ENCODE measurements around the gene PRDM8. TPM values are rescaled to one million over a fixed set of nuclear protein-coding genes. Genes with fewer than 3 reads are reported as not detected.

Gene PRDM8
- total and polyA plus RNA-seq, 2 of the 4 experiments (the other 2 are of a cell fraction) = 5.7 to 15.8 TPM

DNA sequence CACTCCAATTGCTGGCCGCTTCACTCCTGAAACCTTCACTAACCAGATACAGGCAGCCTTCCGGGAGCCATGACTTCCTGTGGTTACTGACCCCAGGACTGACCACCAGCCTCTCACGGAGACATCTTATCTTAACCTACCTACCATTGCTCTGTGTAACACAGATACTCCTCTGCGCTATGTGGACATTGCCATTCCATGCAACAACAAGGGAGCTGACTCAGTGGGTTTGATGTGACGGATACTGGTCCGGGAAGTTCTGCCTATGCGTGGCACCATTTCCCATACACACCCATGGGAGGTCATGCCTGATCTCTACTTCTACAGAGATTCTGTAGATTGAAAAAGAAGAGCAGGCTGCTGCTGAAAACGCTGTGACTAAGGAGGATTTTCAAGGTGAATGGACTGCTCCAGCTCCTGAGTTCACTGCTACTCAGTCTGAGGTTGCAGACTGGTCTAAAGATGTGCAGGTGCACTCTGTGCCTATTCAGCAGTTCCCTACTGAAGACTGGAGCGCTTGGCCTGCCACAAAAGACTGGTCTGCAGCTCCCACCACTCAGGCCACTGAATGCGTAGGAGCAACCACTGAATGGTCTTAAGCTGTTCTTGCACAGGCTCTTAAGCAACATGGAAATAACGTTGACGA lies 35.8 kb upstream of the PRDM8 start:
- TF ChIP-seq NFE2L2 (IDR thresholded peaks at IDR 0.05; ENCODE audit: low read depth, low read length) = no peak
- TF ChIP-seq CHD1 (IDR thresholded peaks at IDR 0.05; ENCODE audit: low read depth, low read length) = no peak
- no peak for TF ChIP-seq MAFK (IDR thresholded peaks at IDR 0.05; ENCODE audit: low read depth, low read length)
- no peak for TF ChIP-seq BHLHE40 (IDR thresholded peaks at IDR 0.05; ENCODE audit: low read depth, low read length)
- no peak overlapping the region for H2BK5ac ChIP-seq (ENCODE audit: low read depth, low read length, poor library complexity, severe bottlenecking)
- H2AK9ac ChIP-seq (replicated peaks; ENCODE audit: low read depth, low read length, poor library complexity) = no peak overlapping the region
- H4K91ac ChIP-seq (ENCODE audit: insufficient read depth, low read depth, low read length) = no peak overlapping the region
- no peak overlapping the region for H3K9ac ChIP-seq (ENCODE audit: low read depth, low read length)
- no peak overlapping the region for H4K5ac ChIP-seq (ENCODE audit: low read depth, low read length)
- CTCF ChIA-PET = no interaction called here
- ATAC-seq (ENCODE audit: low read depth) (no peak), DNase-seq (no peak)
- WGBS, 2 experiments (ENCODE audit: extremely low coverage in 2 of 2, insufficient read length in 1 of 2) = 95% methylated on average over 3 of the region's 12 CpGs; no CpG with 5 or more reads in 1 of the 2 experiments
- peaks cover 2% of the 10 kb centered on the region; the same call in 1 of the 2 replicates for H3K9me3 ChIP-seq (ENCODE audit: control insufficient read depth, insufficient read depth, low read length)
- H3K36me3 ChIP-seq (ENCODE audit: control insufficient read depth, insufficient read depth, low read length) = no peaks in the 10 kb centered on the region
- no peak overlapping the region for H2AFZ ChIP-seq (replicated peaks; ENCODE audit: low read length, poor library complexity)
- BruUV-seq (replicated peaks) = no TSS peak
- H2AK5ac ChIP-seq (ENCODE audit: low read depth, low read length) = no peak overlapping the region
- H4K8ac ChIP-seq (ENCODE audit: low read depth in 2 of 2, low read length in 2 of 2) = no peak overlapping the region
- H3K27ac ChIP-seq (ENCODE audit: insufficient read depth, low read length) = no peak overlapping the region
- no peaks in the 10 kb centered on the region for H3K4me1 ChIP-seq (ENCODE audit: control insufficient read depth, insufficient read depth, low read length)
- no peak overlapping the region for H3K23ac ChIP-seq (ENCODE audit: low read depth, low read length)
- H3K56ac ChIP-seq (ENCODE audit: extremely low read depth, insufficient read depth, low read length) = no peak overlapping the region
- intact Hi-C loops (cut with micrococcal nuclease) (no loop called here), dilution Hi-C loops (cut with HindIII; ENCODE audit: low sequenced_read_pairs, unreplicated experiment) (no loop called here), in situ Hi-C loops (cut with MboI; ENCODE audit: low sequenced_read_pairs) (no loop called here)
- no peak overlapping the region for H2BK120ac ChIP-seq (ENCODE audit: low read depth, low read length)
- H3K14ac ChIP-seq (replicated peaks; ENCODE audit: low read depth, low read length) = no peak overlapping the region
- no peak overlapping the region for H3K4ac ChIP-seq (ENCODE audit: low read depth, low read length)
- H2BK20ac ChIP-seq (ENCODE audit: low read depth, low read length) = no peak overlapping the region
- H2BK15ac ChIP-seq (ENCODE audit: low read depth, low read length) = no peak overlapping the region
- POLR2A ChIA-PET (ENCODE audit: unreplicated experiment) = no interaction called here
- H3K18ac ChIP-seq (ENCODE audit: low read depth, low read length) = no peak overlapping the region
- H3K4me3 ChIP-seq (ENCODE audit: insufficient read depth, low read depth, low read length) = no peak overlapping the region
- no peak overlapping the region for H3K4me2 ChIP-seq (ENCODE audit: low read depth, low read length)
- H3K79me1 ChIP-seq (ENCODE audit: low read depth in 1 of 2, low read length in 2 of 2) = no peaks in the 10 kb centered on the region
- H4K20me1 ChIP-seq (ENCODE audit: insufficient read depth, low read length) = no peaks in the 10 kb centered on the region
- no peaks in the 10 kb centered on the region for H3K9me1 ChIP-seq (ENCODE audit: insufficient read depth, low read length)
- H3K27me3 ChIP-seq (ENCODE audit: control insufficient read depth, insufficient read depth, low read length) = no peaks in the 10 kb centered on the region
